Esophagus muscularis mucosa (tissue), 4 donors: ENCODE data around the gene SFXN5. TPM values are rescaled to one million over a fixed set of nuclear protein-coding genes. Genes with fewer than 3 reads are reported as not detected.

Experiments
- DNase-seq: peaks from one replicate; pipeline ENCODE4 v3.0.0-alpha.2; 2017; ENCODE audit errors: extremely low spot score
- H3K27ac ChIP-seq, 4 donors: fragments of 200-600 bp; sonication (generic); replicated peaks in 1 of 4; 1 replicate in 3 of 4; 2 replicates in 1 of 4; pipeline ENCODE4 v1.5.1; 2016 to 2019; ENCODE audit warnings: mild to moderate bottlenecking in 1 of 4
- H3K27me3 ChIP-seq, 4 donors: fragments of 200-600 bp; sonication (generic); one replicate each; pipeline versions ENCODE4 v1.5.1 to v1.6.0; 2016 to 2019
- H3K36me3 ChIP-seq, 4 donors: fragments of 200-600 bp; sonication (generic); one replicate each; pipeline ENCODE4 v1.5.1; 2016 to 2019
- H3K4me1 ChIP-seq, 4 donors: fragments of 200-600 bp; sonication (generic); one replicate each; pipeline ENCODE4 v1.5.1; 2016 to 2019
- H3K4me3 ChIP-seq, 4 donors: fragments of 200-600 bp; sonication (generic); 1 replicate in 2 of 4; 2 replicates in 2 of 4; pipeline ENCODE4 v1.5.1; 2016 to 2019; ENCODE audit warnings: mild to moderate bottlenecking in 4 of 4, moderate library complexity in 1 of 4
- H3K9me3 ChIP-seq, 4 donors: fragments of 200-600 bp; sonication (generic); 1 replicate in 3 of 4; 2 replicates in 1 of 4; pipeline ENCODE4 v1.5.1; 2016 to 2019
- EP300 ChIP-seq: sonication (generic); formaldehyde crosslinking; IDR thresholded peaks from one replicate; pipeline ENCODE4 v1.6.1; 2017; ENCODE audit warnings: antibody characterized with exemption
- POLR2A ChIP-seq: fragments of 450-650 bp; IDR thresholded peaks from one replicate; pipeline ENCODE4 v1.6.1; 2017; ENCODE audit warnings: antibody characterized with exemption, moderate library complexity, mild to moderate bottlenecking, low read depth
- POLR2AphosphoS5 ChIP-seq, 2 donors: sonication (generic); formaldehyde crosslinking; IDR thresholded peaks; one replicate each; pipeline ENCODE4 v1.6.1; 2017; ENCODE audit warnings: antibody characterized with exemption in 2 of 2
- WGBS: methylation state at CpG from one replicate; pipeline ENCODE4 v1.1.5; 2018; 5-methylcytosine and 5-hydroxymethylcytosine counted together
- intact Hi-C: fragments of 100-400 bp; cut with DNase I; formaldehyde crosslinking; loops from one replicate; pipeline ENCODE4 v1.15.1; 2023
- total RNA-seq, 4 donors: library from RNA; depleted of rRNA; stranded (reverse); fragments of >200 nt; gene quantifications; one replicate each; pipeline versions ENCODE4 v1.1.0 to v1.2.1, GENCODE V29; 2016
- TF ChIP-seq, protein P1 (sequence below), 3 experiments: fragments of 200-600 bp in 2 of 3; fragments of 450-650 bp in 1 of 3; sonication (generic) in 2 of 3; IDR thresholded peaks; one replicate each; pipeline ENCODE4 v1.5.1; 2017 to 2019; ENCODE audit warnings: antibody characterized with exemption in 3 of 3, mild to moderate bottlenecking in 2 of 3, moderate library complexity in 1 of 3

Gene SFXN5
- total RNA-seq, 4 donors from 2014 or later, result 5.8 to 10.0 (median 6.8) TPM

DNA sequence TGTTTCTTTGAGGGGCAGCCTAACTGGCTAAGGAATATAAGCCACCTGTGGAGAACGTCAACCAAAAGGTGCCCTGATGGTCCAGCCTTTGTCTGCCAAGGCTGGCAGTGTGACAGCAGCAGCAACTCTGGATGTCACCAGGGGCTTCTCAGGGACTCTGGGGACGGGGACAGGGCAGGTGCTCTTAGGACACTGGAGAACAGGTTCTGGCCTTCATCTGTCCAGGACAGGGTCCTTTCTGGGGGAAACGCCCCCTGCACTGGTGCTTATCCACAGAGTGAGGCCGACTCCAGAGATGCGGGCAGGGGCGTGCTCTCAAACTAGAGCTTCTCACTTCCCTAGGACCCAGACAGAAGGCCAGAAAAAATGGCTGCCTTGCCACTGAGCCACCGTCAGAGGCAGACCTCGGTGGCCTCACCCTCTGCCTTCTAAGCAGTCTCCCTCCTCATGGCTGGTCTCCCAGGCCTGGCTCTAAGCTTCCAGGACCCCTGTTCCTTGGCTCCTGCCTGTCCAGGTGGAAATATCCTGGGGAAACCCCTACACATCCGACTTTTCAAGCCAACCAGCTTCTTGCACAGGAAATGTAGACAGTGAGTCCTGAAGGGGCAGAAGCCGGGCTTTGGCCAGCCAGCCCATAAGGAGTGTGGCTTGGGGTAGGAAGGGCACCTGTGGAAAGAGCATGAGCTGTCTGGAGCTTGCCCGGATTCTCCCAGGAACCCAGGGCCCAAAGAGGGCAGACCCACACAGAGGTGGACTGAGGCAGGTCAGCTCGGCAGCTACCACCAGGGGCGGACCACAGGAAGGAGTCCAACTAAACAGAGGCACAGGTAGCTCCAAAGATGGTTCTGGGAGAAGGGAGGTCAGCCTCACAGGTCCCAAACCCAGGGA, 11.3 kb upstream of the SFXN5 start:
- Histone ChIP-seq H3K36me3 (peaks cover 0 to 75% (median 53%) of the 10 kb centered on the region in 4 donors), H3K27ac (no peak overlapping the region), H3K9me3 (no peaks in the 10 kb centered on the region), H3K27me3 (no peaks in the 10 kb centered on the region), H3K4me1 (peaks cover 0 to 25% (median 12%) of the 10 kb centered on the region in 4 donors), H3K4me3 (no peak overlapping the region)
- intact Hi-C loops, result no loop called here
- DNase-seq, result no peak
- TF ChIP-seq, protein P1, sequence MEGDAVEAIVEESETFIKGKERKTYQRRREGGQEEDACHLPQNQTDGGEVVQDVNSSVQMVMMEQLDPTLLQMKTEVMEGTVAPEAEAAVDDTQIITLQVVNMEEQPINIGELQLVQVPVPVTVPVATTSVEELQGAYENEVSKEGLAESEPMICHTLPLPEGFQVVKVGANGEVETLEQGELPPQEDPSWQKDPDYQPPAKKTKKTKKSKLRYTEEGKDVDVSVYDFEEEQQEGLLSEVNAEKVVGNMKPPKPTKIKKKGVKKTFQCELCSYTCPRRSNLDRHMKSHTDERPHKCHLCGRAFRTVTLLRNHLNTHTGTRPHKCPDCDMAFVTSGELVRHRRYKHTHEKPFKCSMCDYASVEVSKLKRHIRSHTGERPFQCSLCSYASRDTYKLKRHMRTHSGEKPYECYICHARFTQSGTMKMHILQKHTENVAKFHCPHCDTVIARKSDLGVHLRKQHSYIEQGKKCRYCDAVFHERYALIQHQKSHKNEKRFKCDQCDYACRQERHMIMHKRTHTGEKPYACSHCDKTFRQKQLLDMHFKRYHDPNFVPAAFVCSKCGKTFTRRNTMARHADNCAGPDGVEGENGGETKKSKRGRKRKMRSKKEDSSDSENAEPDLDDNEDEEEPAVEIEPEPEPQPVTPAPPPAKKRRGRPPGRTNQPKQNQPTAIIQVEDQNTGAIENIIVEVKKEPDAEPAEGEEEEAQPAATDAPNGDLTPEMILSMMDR (IDR thresholded peaks at IDR 0.05), result no peak
- TF ChIP-seq POLR2AphosphoS5 (IDR thresholded peaks at IDR 0.05) (no peak), EP300 (no peak), POLR2A (no peak)
- WGBS, result 83% methylated on average over 4 of the region's 13 CpGs

DNA sequence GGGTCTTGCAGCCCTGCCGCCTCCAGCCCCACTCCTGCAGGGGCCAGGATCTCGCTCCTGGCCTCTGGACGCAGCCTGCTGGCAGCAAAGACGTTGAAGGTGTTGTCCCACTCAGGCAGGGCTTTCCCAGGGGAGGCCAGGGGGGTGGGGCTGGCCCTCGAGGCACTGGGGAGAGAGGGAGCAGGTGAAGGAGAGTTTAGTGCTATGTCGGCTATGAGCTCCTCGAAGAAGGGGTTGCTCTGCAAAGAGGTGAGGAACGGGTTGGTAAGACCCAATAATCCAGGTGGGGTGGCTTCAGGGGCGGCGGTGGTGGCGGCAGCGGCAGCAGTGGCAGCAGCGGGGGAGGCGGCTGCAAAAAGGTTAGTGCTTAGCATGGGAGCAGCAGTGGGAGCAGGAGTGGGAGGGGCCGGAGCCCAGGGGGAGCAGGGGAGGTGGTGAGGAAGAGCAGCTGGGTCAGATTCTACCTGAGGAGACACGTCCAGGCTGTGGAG, 9.7 kb upstream of the SFXN5 start:
- WGBS, result 84% methylated on average over 15 of the region's 16 CpGs
- peaks cover 0 to 65% (median 39%) of the 10 kb centered on the region in 4 donors for H3K36me3 ChIP-seq
- no peak overlapping the region for H3K4me3 ChIP-seq
- no peak for DNase-seq
- no peaks in the 10 kb centered on the region for H3K9me3 ChIP-seq
- no peaks in the 10 kb centered on the region for H3K27me3 ChIP-seq
- no peak overlapping the region for H3K27ac ChIP-seq
- intact Hi-C loops, result no loop called here
- peaks cover 0 to 18% (median 10%) of the 10 kb centered on the region in 4 donors for H3K4me1 ChIP-seq
- TF ChIP-seq EP300 (no peak), POLR2A (no peak), POLR2AphosphoS5 (IDR thresholded peaks at IDR 0.05) (no peak)
- TF ChIP-seq, protein P1 (IDR thresholded peaks at IDR 0.05), result no peak

DNA sequence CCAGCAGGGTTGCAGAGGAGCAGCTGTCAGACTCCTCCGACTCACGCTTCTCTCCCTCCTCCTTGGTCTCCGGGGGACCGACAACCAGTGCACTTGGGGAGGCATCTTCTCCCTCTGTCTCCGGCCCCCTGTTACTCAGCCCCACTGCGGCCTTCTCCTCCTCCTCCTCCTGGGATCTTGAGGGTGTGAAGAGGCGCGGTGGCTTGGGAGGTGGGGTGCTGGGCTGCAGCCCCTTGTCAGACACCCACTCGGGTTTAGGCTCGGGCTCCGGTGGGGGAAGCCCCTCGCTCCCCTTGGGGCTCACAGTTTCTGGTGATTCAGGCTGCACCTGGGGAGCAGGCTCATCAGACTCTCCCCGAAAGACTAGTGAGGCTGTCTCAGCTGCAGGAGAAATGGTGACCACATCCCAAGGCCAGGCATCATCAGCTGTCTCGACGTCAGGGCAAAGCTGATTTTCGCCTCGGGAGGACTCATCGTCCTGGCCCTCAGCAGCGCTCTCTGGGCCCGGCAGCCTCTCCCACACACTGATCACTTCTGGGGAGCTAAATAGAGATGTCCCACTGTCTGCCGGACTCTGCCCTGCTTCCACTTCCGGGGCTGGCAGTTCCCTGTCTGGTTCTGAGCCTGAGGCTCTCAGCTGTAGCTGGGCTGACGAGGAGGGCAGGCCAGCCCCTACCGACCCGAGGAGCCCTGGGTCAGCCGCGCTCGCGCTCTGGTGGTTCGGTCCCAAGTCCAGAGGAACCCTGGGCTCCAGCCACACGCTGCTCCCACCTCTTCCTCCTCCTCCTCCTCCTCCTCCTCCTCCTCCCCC, 9.0 kb upstream of the SFXN5 start:
- no peak for DNase-seq
- Histone ChIP-seq H3K36me3 (peaks cover 0 to 67% (median 42%) of the 10 kb centered on the region in 4 donors), H3K27ac (no peak overlapping the region), H3K4me1 (peaks cover 0 to 16% (median 8%) of the 10 kb centered on the region in 4 donors), H3K27me3 (no peaks in the 10 kb centered on the region), H3K4me3 (no peak overlapping the region), H3K9me3 (no peaks in the 10 kb centered on the region)
- TF ChIP-seq POLR2AphosphoS5 (IDR thresholded peaks at IDR 0.05), result no peak
- TF ChIP-seq POLR2A, result no peak
- TF ChIP-seq, protein P1 (IDR thresholded peaks at IDR 0.05), result no peak
- TF ChIP-seq EP300, result no peak
- 89% methylated on average over 11 of the region's 31 CpGs for WGBS
- intact Hi-C loops, result no loop called here

DNA sequence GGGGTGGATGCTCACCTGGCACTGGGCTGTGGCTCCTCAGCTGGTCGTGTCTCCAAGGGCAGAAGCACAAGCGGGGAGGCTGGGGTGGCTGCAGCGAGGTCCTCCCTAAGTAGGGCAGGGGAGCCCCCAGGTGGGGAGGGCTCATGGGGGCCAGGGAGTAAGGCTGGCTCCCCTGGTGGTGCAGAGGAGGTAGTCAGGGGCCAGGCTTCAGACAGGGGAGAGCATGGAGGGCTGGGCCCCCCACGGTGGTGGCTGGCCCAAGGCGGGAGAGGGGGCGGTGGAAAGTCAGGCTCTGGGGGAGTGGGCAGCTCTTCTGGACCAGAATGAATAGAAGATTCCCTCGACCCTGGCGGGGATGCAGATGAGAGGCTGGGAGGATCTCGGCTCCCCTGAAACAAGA, 8.1 kb upstream of the SFXN5 start:
- Histone ChIP-seq H3K36me3 (peaks cover 0 to 70% (median 49%) of the 10 kb centered on the region in 4 donors), H3K27ac (no peak overlapping the region), H3K27me3 (no peaks in the 10 kb centered on the region), H3K4me3 (no peak overlapping the region), H3K4me1 (peaks cover 0 to 17% (median 7%) of the 10 kb centered on the region in 4 donors), H3K9me3 (no peaks in the 10 kb centered on the region)
- DNase-seq, result no peak
- intact Hi-C loops, result loop anchor here (10.0 kb wide), 1 partner anchor 185 kb away; no protein-coding TSS in a partner anchor
- no peak for TF ChIP-seq POLR2AphosphoS5 (IDR thresholded peaks at IDR 0.05)
- WGBS, result 80% methylated on average over 9 of the region's 9 CpGs
